IMR-90 (cell line): ENCODE measurements around the gene MAP2K5. TPM values are rescaled to one million over a fixed set of nuclear protein-coding genes. Genes with fewer than 3 reads are reported as not detected.

Source experiments
- ATAC-seq: fragments of 200-7000 bp; cut with Tn5 transposase; 2 replicates; pipeline ENCODE4 v1.9.1; 2020; ENCODE audit warnings: low read depth, mild to moderate bottlenecking, moderate library complexity
- BruUV-seq: library from RNA; stranded (reverse); fragments of 400-500 nt; replicated peaks from 2 replicates; lab custom pipeline; 2021; lab: Mats Ljungman, UMichigan
- CTCF ChIA-PET: fragments of 300-600 bp; formaldehyde crosslinking; extraction: SDS; loops from one replicate; lab custom pipeline; 2021; ENCODE audit warnings: antibody characterized with exemption; lab: Yijun Ruan, JAX
- POLR2A ChIA-PET: fragments of 300-600 bp; sonication (Branson Sonifier 250); formaldehyde crosslinking; loops from one replicate; lab custom pipeline; 2022; ENCODE audit warnings: antibody characterized with exemption; ENCODE audit not compliant: unreplicated experiment; lab: Charles Lee
- DNase-seq: peaks from one replicate; pipeline ENCODE4 v3.0.0; 2013
- H2AFZ ChIP-seq: replicated peaks from 2 replicates; pipeline ENCODE3; 2013; ENCODE audit warnings: low read length, mild to moderate bottlenecking; ENCODE audit not compliant: poor library complexity
- H2AK5ac ChIP-seq: 2 replicates; pipeline ENCODE4 v1.6.1; 2013; ENCODE audit warnings: low read depth, low read length, inconsistent platforms
- H2AK9ac ChIP-seq: replicated peaks from 2 replicates; pipeline ENCODE3; 2013; ENCODE audit warnings: mild to moderate bottlenecking, low read depth, low read length, moderate library complexity; ENCODE audit not compliant: poor library complexity
- H2BK120ac ChIP-seq: 2 replicates; pipeline ENCODE4 v1.6.1; 2013; ENCODE audit warnings: low read depth, low read length, inconsistent platforms
- H2BK15ac ChIP-seq: 3 replicates; pipeline ENCODE4 v1.6.1; 2013; ENCODE audit warnings: low read depth, low read length, inconsistent platforms
- H2BK20ac ChIP-seq: 2 replicates; pipeline ENCODE4 v1.6.1; 2013; ENCODE audit warnings: low read depth, mild to moderate bottlenecking, inconsistent platforms, low read length, moderate library complexity
- H2BK5ac ChIP-seq: 2 replicates; pipeline ENCODE4 v1.6.1; 2013; ENCODE audit warnings: mild to moderate bottlenecking, low read depth, low read length, inconsistent platforms; ENCODE audit not compliant: poor library complexity, severe bottlenecking
- H3K14ac ChIP-seq: replicated peaks from 2 replicates; pipeline ENCODE4 v1.6.1; 2013; ENCODE audit warnings: low read depth, low read length, inconsistent platforms
- H3K18ac ChIP-seq: 2 replicates; pipeline ENCODE4 v1.6.1; 2013; ENCODE audit warnings: low read depth, low read length, control low read depth
- H3K23ac ChIP-seq: 2 replicates; pipeline ENCODE4 v1.6.1; 2013; ENCODE audit warnings: low read depth, low read length, inconsistent platforms
- H3K27ac ChIP-seq: 2 replicates; pipeline ENCODE4 v1.5.1; 2013; ENCODE audit warnings: mild to moderate bottlenecking, control low read depth, low read length; ENCODE audit not compliant: insufficient read depth
- H3K27me3 ChIP-seq: 2 replicates; pipeline ENCODE4 v1.6.1; 2013; ENCODE audit warnings: low read length; ENCODE audit not compliant: control insufficient read depth, insufficient read depth
- H3K36me3 ChIP-seq: 2 replicates; pipeline ENCODE4 v1.6.1; 2013; ENCODE audit warnings: low read length, mixed read lengths; ENCODE audit not compliant: control insufficient read depth, insufficient read depth
- H3K4ac ChIP-seq: 2 replicates; pipeline ENCODE4 v1.6.1; 2013; ENCODE audit warnings: low read depth, low read length, inconsistent platforms
- H3K4me1 ChIP-seq: 2 replicates; pipeline ENCODE4 v1.6.1; 2013; ENCODE audit warnings: low read length, mixed read lengths; ENCODE audit not compliant: control insufficient read depth, insufficient read depth
- H3K4me2 ChIP-seq: 2 replicates; pipeline ENCODE4 v1.6.1; 2013; ENCODE audit warnings: low read depth, mild to moderate bottlenecking, control low read depth, low read length, moderate library complexity
- H3K4me3 ChIP-seq: 2 replicates; pipeline ENCODE4 v1.5.1; 2013; ENCODE audit warnings: low read depth, mild to moderate bottlenecking, control low read depth, low read length, moderate library complexity; ENCODE audit not compliant: insufficient read depth
- H3K56ac ChIP-seq: 2 replicates; pipeline ENCODE4 v1.6.1; 2013; ENCODE audit warnings: low read length, inconsistent platforms; ENCODE audit not compliant: insufficient read depth; ENCODE audit errors: extremely low read depth
- H3K79me1 ChIP-seq, 2 experiments: 2 replicates each; pipeline ENCODE4 v1.6.1; 2013; ENCODE audit warnings: low read length in 2 of 2, inconsistent platforms in 1 of 2, low read depth in 1 of 2
- H3K9ac ChIP-seq: 2 replicates; pipeline ENCODE4 v1.6.1; 2013; ENCODE audit warnings: low read depth, low read length, control low read depth
- H3K9me1 ChIP-seq: 2 replicates; pipeline ENCODE4 v1.6.1; 2013; ENCODE audit warnings: low read length, inconsistent platforms; ENCODE audit not compliant: insufficient read depth
- H3K9me3 ChIP-seq: 2 replicates; pipeline ENCODE4 v1.6.1; 2013; ENCODE audit warnings: low read length; ENCODE audit not compliant: control insufficient read depth, insufficient read depth
- H4K20me1 ChIP-seq: 2 replicates; pipeline ENCODE4 v1.6.1; 2013; ENCODE audit warnings: low read length, inconsistent platforms; ENCODE audit not compliant: insufficient read depth
- H4K5ac ChIP-seq: 2 replicates; pipeline ENCODE4 v1.6.1; 2013; ENCODE audit warnings: mild to moderate bottlenecking, low read depth, low read length, control low read depth
- H4K8ac ChIP-seq, 2 experiments: 2 replicates each; pipeline ENCODE4 v1.6.1; 2013; ENCODE audit warnings: low read depth in 2 of 2, low read length in 2 of 2, control low read depth in 1 of 2, inconsistent platforms in 1 of 2
- H4K91ac ChIP-seq: 2 replicates; pipeline ENCODE4 v1.6.1; 2013; ENCODE audit warnings: low read depth, low read length, inconsistent platforms; ENCODE audit not compliant: insufficient read depth
- POLR2A ChIP-seq: IDR thresholded peaks from 2 replicates; pipeline ENCODE4 v1.6.1; 2012; ENCODE audit warnings: mild to moderate bottlenecking, low read depth, low read length
- SMC3 ChIP-seq: fragments of 150-350 bp; IDR thresholded peaks from 2 replicates; pipeline ENCODE4 v1.6.1; 2016; ENCODE audit warnings: low read depth, mild to moderate bottlenecking, antibody characterized with exemption, low read length, moderate library complexity
- WGBS, 2 experiments: methylation state at CpG; one replicate each; pipeline versions ENCODE4 v1.1.5 to v1.1.7; 2013; ENCODE audit warnings: missing lambda C conversion rate in 2 of 2; ENCODE audit not compliant: insufficient read length in 1 of 2; ENCODE audit errors: extremely low coverage in 2 of 2; 5-methylcytosine and 5-hydroxymethylcytosine counted together
- dilution Hi-C: fragments of 300-500 bp; cut with HindIII; formaldehyde crosslinking; loops from one replicate; pipeline ENCODE4 v1.14.3; 2018; ENCODE audit warnings: low sequenced_read_pairs; ENCODE audit not compliant: unreplicated experiment
- in situ Hi-C: fragments of 300-500 bp; cut with MboI; formaldehyde crosslinking; loops from 3 replicates; pipeline ENCODE4 v1.14.3; 2019; ENCODE audit warnings: low sequenced_read_pairs, inconsistent platforms, mixed read lengths
- intact Hi-C: fragments of 100-400 bp; cut with micrococcal nuclease; formaldehyde crosslinking; loops from 2 replicates; pipeline ENCODE4 v1.10.0; 2022
- polyA plus RNA-seq, 3 experiments: library from polyadenylated mRNA; depleted of rRNA; stranded (reverse); fragments of >200 nt; gene quantifications; 2 replicates each; pipeline ENCODE4 v1.2.3, GENCODE V29; 2012; ENCODE audit warnings: low replicate concordance in 1 of 3
- total RNA-seq: library from RNA; depleted of rRNA; stranded (reverse); fragments of >200 nt; gene quantifications from 2 replicates; pipeline ENCODE4 v1.2.3, GENCODE V29; 2012

The MAP2K5 gene
- total and polyA plus RNA-seq, 2 of the 4 experiments (the other 2 are of a cell fraction) = 1.6 to 6.1 TPM

- no TSS peak for BruUV-seq
- ATAC-seq = no peak; the same call in 1 of the 2 replicates
- Histone ChIP-seq H3K36me3 (peaks cover 9% of the 10 kb centered on the region; the same call in 1 of the 2 replicates), H3K4ac (peak overlapping the region; percentile 85; the same call in 1 of the 2 replicates), H4K5ac (peak overlapping the region; percentile 89; the same call in 1 of the 2 replicates), H3K27ac (peak overlapping the region; percentile 65; the same call in 1 of the 2 replicates), H3K23ac (peak overlapping the region; percentile 97; the same call in 1 of the 2 replicates), H3K79me1 (peaks cover 25 to 34% of the 10 kb centered on the region in 2 experiments), H3K14ac (peak overlapping the region; percentile 93; the same call in 1 of the 2 replicates), H4K20me1 (peaks cover 5% of the 10 kb centered on the region; the same call in 1 of the 2 replicates), H2AK5ac (peak overlapping the region; percentile 57; the same call in 1 of the 2 replicates), H3K27me3 (no peaks in the 10 kb centered on the region), H2BK15ac (no peak overlapping the region), H2BK120ac (no peak overlapping the region), H2AFZ (peak overlapping the region; percentile 96), H3K4me2 (peak overlapping the region; percentile 89), H2BK20ac (no peak overlapping the region), H2BK5ac (no peak overlapping the region), H3K9ac (peak overlapping the region; percentile 90), H3K56ac (no peak overlapping the region), H4K8ac (peak overlapping the region; percentile 95 to 99), H3K4me1 (peaks cover 12% of the 10 kb centered on the region), H3K9me3 (no peaks in the 10 kb centered on the region), H2AK9ac (peak overlapping the region; percentile 81), H3K4me3 (peak overlapping the region; percentile 88), H4K91ac (no peak overlapping the region), H3K9me1 (0 out of 2 replicates have a peak, but pooled peaks cover 3% of the 10 kb centered on the region), H3K18ac (no peak overlapping the region; the same call in 1 of the 2 replicates)
- no CpG with 5 or more reads among the region's 7 CpGs for WGBS, 2 experiments
- ChIA-PET CTCF (no interaction called here), POLR2A (no interaction called here)
- intact Hi-C loops = loop anchor here (2.0 to 5.0 kb wide), 2 partner anchors 21 to 289 kb away; no protein-coding TSS in a partner anchor
- in situ Hi-C loops = no loop called here
- dilution Hi-C loops = no loop called here
- peak; percentile 5 for DNase-seq
- TF ChIP-seq POLR2A (no peak), SMC3 (no peak)
Observed at GRCh38 chr15:67543348-67543718, 830 bp downstream of the MAP2K5 start.
